ENCODE data around the gene FRMD1.

DNA sequence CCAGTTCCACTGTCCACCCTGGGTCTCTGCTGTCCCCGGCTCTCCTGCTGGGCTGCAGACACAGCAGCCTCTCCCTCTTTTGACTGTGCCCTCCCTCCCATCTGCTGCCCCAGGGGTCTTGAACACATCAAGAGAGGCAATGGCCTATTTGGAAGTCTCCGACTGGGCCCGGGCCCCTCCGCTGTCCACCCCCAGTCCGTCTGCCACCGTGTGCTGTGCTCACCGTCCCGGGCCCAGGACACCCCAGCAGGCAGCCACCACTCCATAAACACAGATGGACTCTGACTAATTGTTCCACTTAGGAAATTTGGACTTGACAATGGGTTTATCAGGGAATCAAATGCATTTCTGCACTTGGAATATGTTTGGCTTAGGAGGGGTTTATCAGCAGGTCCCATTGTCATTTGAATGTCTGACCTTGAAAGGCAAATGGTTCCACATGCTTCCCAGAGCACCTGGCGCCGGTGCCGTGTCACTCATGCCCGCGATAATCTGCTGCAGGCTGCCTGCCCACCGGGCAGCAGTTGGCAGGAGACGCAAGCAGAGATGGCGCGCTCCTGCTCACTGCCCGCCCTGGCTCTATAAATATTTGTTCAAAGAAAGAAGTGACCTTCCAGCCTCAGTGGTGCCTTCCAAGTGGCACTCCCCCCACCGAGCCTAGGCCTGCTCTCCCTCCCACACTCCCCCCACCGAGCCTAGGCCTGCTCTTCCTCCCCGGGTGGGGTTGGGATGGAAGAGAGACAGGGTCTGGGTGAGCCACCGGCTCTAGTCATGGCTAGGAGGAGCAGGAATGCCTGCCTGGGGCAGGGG lies 18.8 kb upstream of the FRMD1 start:
- no peak for TF ChIP-seq POLR2AphosphoS5 (IDR thresholded peaks at IDR 0.05; ENCODE audit: low read depth, low read length)
- TF ChIP-seq REST (IDR thresholded peaks at IDR 0.05; ENCODE audit: insufficient read depth in 1 of 2, low read depth in 2 of 2, low read length in 2 of 2), result no peak
- no peak for TF ChIP-seq TAF1 (IDR thresholded peaks at IDR 0.05; ENCODE audit: borderline replicate concordance, insufficient read depth, low read length)
- TF ChIP-seq FOXP2 (optimal IDR thresholded peaks at IDR 0.05; ENCODE audit: borderline replicate concordance, extremely low read depth, extremely low read length, insufficient read depth), result no peak

Data from PFSK-1 (cell line).